ENCODE measurements around the gene GPATCH8. TPM values are rescaled to one million over a fixed set of nuclear protein-coding genes. Genes with fewer than 3 reads are reported as not detected.

Gene GPATCH8
- total and polyA plus RNA-seq, 10 of the 15 experiments (the other 5 are each of a cell fraction or from before 2014, with no cell fraction given) = 11.7 to 45.1 (median 21.3) TPM

- H3K27ac ChIP-seq (ENCODE audit: control insufficient read depth, insufficient read depth) = no peak overlapping the region
- no peaks in the 10 kb centered on the region for H3K4me1 ChIP-seq (ENCODE audit: control insufficient read depth, insufficient read depth, low read length)
- CTCF ChIA-PET = interaction anchor here (0.7 to 0.9 kb wide), 2 partner anchors 70 to 316 kb away, joined by 3 read pairs; no protein-coding TSS in a partner anchor
- WGBS (ENCODE audit: insufficient coverage, insufficient replicate concordance, low lambda C conversion rate, missing lambda C conversion rate) = 0% methylated on average over 1 of the region's 1 CpG
- H3K9ac ChIP-seq (ENCODE audit: control insufficient read depth, insufficient read depth, low read length) = no peak overlapping the region
- DNase-seq (ENCODE audit: low read depth, low spot score) (no peak), FAIRE-seq (no peak), ATAC-seq (no peak)
- H4K20me1 ChIP-seq (ENCODE audit: control insufficient read depth, insufficient read depth) = no peaks in the 10 kb centered on the region; the same call in 1 of the 2 replicates
- H3K27me3 ChIP-seq (replicated peaks in 1 of 2; ENCODE audit: control insufficient read depth in 2 of 2, insufficient read depth in 2 of 2, low read length in 1 of 2) = no peaks in the 10 kb centered on the region
- H3K4me3 ChIP-seq = no peak overlapping the region
- no peak overlapping the region for H3K4me2 ChIP-seq (ENCODE audit: control insufficient read depth, insufficient read depth)
- H2AFZ ChIP-seq (ENCODE audit: control insufficient read depth, low read depth, low read length) = no peak overlapping the region
- RAD21 ChIA-PET (ENCODE audit: unreplicated experiment) = interaction anchor here (1.1 kb wide), 1 partner anchor 60 kb away, joined by 3 read pairs; no protein-coding TSS in a partner anchor
- in situ Hi-C loops (cut with MboI) (no loop called here), intact Hi-C loops (cut with micrococcal nuclease; ENCODE audit: unreplicated experiment) (no loop called here)
- no TSS peak for BruUV-seq (replicated peaks)
- H3K36me3 ChIP-seq (ENCODE audit: control insufficient read depth in 2 of 2, insufficient read depth in 2 of 2, low read length in 1 of 2) = peaks cover 2 to 6% of the 10 kb centered on the region in 2 experiments; a peak in 3 of 4 replicates
- no peaks in the 10 kb centered on the region; the same call in 2 of the 3 replicates for H3K9me3 ChIP-seq (replicated peaks; ENCODE audit: control insufficient read depth, insufficient read depth, low read length)
- POLR2A ChIA-PET = no interaction called here
- SMC1A ChIA-PET (ENCODE audit: uncharacterized antibody, unreplicated experiment) = no interaction called here
- peaks cover 19% of the 10 kb centered on the region for H3K79me2 ChIP-seq (ENCODE audit: control insufficient read depth, insufficient read depth, low read length)
- TF ChIP-seq RBBP5 (conservative IDR thresholded peaks at IDR 0.05) (no peak), MEF2B (IDR thresholded peaks at IDR 0.05; ENCODE audit: partially characterized antibody, poor library complexity, severe bottlenecking) (no peak), MXI1 (IDR thresholded peaks at IDR 0.05; ENCODE audit: low read depth, low read length) (no peak), ESRRA (IDR thresholded peaks at IDR 0.05; ENCODE audit: low read length) (no peak), HDAC2 (IDR thresholded peaks at IDR 0.05) (no peak), POU2F2 (IDR thresholded peaks at IDR 0.05; ENCODE audit: borderline replicate concordance, low read depth, low read length) (no peak), ZNF207 (IDR thresholded peaks at IDR 0.05; ENCODE audit: borderline replicate concordance) (no peak), CBX5 (IDR thresholded peaks at IDR 0.05; ENCODE audit: low read depth) (no peak), REST (IDR thresholded peaks at IDR 0.05; ENCODE audit: low read depth, low read length) (no peak), SIN3A (IDR thresholded peaks at IDR 0.05; ENCODE audit: low read depth, low read length) (no peak), EZH2 (IDR thresholded peaks at IDR 0.05; ENCODE audit: borderline replicate concordance, control insufficient read depth, low read depth, low read length) (no peak)
Measured at GRCh38 chr17:44464037-44464436, 39.2 kb downstream of the GPATCH8 start.

Data from GM12878 (cell line).